Muscle layer of colon (tissue), 2 donors: ENCODE measurements around the gene HAP1.
A peak's percentile ranks its signal among the peaks of the same experiment; 100 is the strongest.
"Not testable (repeated sequence)": the region's sequence is repeated elsewhere in the genome, so short reads cannot be mapped to it uniquely, and the experiment has no call there.

Experiments used
- H3K27ac ChIP-seq: one replicate; pipeline ENCODE4 v1.7.0; 2013; ENCODE audit warnings: low read depth, mild to moderate bottlenecking, low read length, moderate library complexity
- H3K27me3 ChIP-seq, 2 donors: one replicate each; pipeline ENCODE4 v1.7.0; 2013; ENCODE audit warnings: low read length in 2 of 2, mild to moderate bottlenecking in 2 of 2; ENCODE audit not compliant: insufficient read depth in 2 of 2, control insufficient read depth in 1 of 2
- H3K36me3 ChIP-seq: one replicate; pipeline ENCODE4 v1.7.0; 2013; ENCODE audit warnings: mild to moderate bottlenecking, low read length; ENCODE audit not compliant: insufficient read depth
- H3K4me1 ChIP-seq: one replicate; pipeline ENCODE4 v1.7.0; 2013; ENCODE audit warnings: mild to moderate bottlenecking, low read length; ENCODE audit not compliant: insufficient read depth
- H3K4me3 ChIP-seq, 2 donors: one replicate each; pipeline ENCODE4 v1.7.0; 2013; ENCODE audit warnings: low read length in 2 of 2, low read depth in 1 of 2, mild to moderate bottlenecking in 1 of 2, moderate library complexity in 1 of 2
- H3K9ac ChIP-seq: one replicate; pipeline ENCODE4 v1.7.0; 2013; ENCODE audit warnings: low read length
- H3K9me3 ChIP-seq: one replicate; pipeline ENCODE4 v1.7.0; 2013; ENCODE audit warnings: mild to moderate bottlenecking, low read length
- donor health status: abdominal sarcoma.
- donor health status: Adenocarcinoma of cecum.

HAP1 gene, protein sequence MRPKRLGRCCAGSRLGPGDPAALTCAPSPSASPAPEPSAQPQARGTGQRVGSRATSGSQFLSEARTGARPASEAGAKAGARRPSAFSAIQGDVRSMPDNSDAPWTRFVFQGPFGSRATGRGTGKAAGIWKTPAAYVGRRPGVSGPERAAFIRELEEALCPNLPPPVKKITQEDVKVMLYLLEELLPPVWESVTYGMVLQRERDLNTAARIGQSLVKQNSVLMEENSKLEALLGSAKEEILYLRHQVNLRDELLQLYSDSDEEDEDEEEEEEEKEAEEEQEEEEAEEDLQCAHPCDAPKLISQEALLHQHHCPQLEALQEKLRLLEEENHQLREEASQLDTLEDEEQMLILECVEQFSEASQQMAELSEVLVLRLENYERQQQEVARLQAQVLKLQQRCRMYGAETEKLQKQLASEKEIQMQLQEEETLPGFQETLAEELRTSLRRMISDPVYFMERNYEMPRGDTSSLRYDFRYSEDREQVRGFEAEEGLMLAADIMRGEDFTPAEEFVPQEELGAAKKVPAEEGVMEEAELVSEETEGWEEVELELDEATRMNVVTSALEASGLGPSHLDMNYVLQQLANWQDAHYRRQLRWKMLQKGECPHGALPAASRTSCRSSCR

DNA sequence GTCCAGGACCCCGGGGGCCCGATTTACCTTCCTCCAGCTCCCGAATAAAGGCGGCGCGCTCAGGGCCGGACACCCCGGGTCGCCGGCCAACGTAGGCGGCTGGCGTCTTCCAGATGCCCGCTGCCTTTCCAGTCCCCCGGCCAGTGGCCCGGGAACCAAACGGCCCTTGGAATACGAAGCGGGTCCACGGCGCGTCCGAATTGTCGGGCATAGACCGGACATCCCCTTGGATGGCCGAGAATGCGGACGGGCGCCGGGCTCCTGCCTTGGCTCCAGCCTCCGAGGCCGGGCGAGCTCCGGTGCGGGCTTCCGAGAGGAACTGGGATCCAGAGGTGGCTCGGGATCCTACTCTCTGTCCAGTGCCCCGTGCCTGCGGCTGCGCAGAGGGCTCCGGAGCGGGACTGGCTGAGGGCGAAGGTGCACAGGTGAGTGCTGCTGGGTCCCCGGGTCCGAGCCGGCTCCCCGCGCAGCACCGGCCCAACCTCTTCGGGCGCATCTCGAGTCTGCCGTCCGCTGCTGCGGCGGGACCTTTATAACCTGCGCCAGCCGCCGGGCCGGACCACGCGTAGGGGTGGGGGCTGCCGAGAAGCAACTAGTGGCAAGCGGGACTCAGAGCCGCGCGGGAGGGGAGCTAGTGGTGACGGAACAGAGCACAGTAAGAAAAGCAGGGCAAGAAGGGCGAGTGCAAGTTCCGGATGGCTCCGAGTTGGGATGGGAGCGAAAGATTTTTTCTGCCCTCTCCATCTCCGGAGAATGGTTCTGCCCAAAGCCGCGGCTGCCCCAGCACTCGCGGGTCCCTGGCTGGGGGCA, at the start of gene HAP1:
HAP1 (minus strand) TSS at position 505 of the 810 bp plus-strand sequence; CDS start at position 496, 9 bp downstream.
- H3K9ac ChIP-seq = no peak within 1 kb of the TSS
- H3K27ac ChIP-seq = no peak within 1 kb of the TSS
- H3K27me3 ChIP-seq = peaks cover 20 to 57% of the 10 kb centered on the region in 2 donors
- H3K9me3 ChIP-seq = no peaks in the 10 kb centered on the region
- no peaks in the 10 kb centered on the region for H3K4me1 ChIP-seq
- H3K36me3 ChIP-seq = no peaks in the 10 kb centered on the region
- H3K4me3 ChIP-seq = peak within 1 kb of the TSS in 1 of 2 donors; percentile 27

DNA sequence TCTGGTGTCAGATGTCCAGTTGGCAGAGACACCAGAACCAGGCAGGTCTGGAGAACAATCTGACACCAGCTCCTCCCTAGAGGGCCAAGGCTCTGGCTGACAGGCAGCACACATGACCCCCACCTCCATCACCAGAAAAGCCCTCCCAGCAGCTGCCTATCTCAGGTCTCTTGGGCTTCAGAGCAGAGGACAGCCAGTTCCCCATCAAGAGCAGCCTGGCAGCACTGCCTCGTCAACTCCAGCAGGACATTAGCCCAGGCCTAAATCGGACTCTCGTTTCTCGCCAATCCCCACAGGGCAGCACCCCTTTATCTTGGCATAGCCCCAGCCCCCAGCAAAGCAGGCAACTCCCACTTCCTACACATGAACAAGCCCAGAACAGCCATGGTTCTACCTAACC, 47.7 kb upstream of the HAP1 start:
- Histone ChIP-seq H3K9me3 (no peaks in the 10 kb centered on the region), H3K4me3 (no peak overlapping the region), H3K27ac (no peak overlapping the region), H3K4me1 (peaks cover 11% of the 10 kb centered on the region), H3K36me3 (no peaks in the 10 kb centered on the region), H3K9ac (no peak overlapping the region), H3K27me3 (peaks cover 13 to 23% of the 10 kb centered on the region in 2 donors)

DNA sequence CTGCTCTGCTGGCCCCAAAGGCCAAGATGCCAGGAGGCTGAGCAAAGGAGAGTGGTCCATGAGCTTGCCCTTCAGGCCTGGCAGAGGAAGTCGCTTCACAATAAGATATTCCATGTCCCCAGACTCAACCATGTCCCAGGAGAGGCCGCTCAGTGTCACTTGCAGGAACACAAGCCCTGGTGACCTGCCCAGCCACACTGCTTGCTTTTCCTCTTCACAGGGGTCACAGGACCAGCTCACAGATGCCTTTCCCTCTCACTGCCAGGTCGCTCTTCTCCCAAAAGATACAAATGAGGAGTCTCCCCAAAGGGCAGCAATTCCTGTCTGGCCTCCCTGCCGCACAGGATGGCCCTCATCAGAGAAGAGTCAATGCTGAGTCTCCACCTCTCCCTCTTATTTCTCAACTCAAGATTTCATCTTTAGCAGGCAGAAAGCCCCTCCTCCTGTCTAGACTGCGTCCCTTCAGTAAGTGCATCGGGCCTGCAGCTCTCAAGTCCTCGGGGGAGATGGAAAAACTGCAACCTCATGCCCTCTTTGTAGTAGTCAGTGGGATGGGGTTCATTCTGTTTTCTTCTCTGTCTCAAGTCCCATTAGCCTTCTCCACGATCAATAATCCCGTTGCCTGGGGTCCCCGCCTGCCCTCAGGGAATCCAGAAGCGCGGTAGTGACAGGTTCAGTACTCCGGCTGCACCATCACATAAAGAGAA, 47.1 kb upstream of the HAP1 start:
- Histone ChIP-seq H3K4me3 (no peak overlapping the region), H3K27ac (no peak overlapping the region), H3K9me3 (no peaks in the 10 kb centered on the region), H3K9ac (no peak overlapping the region), H3K27me3 (peaks cover 13 to 18% of the 10 kb centered on the region in 2 donors), H3K36me3 (no peaks in the 10 kb centered on the region), H3K4me1 (peaks cover 14% of the 10 kb centered on the region)

DNA sequence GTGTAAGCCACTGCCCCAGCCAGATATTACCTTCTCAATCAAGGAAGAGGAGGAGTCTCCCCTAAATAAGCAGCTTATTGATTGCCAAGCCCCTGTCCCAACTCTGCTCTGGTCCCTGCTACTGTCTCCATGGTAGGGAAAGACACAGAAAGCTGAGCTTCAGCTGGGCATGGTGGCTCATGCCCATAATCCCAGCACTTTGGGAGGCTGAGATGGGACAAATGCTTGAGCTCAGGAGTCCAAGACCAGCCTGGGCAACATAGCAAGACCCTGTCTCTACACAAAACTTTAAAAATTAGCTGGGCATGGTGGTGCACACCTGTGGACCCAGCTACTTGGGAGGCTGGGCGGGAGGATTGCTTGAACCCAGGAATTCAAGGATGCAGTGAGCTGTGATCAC, 45.5 kb upstream of the HAP1 start:
- H3K4me1 ChIP-seq = peaks cover 27% of the 10 kb centered on the region
- no peaks in the 10 kb centered on the region for H3K36me3 ChIP-seq
- no peaks in the 10 kb centered on the region for H3K9me3 ChIP-seq
- H3K4me3 ChIP-seq = no peak overlapping the region
- H3K9ac ChIP-seq = no peak overlapping the region
- no peak overlapping the region for H3K27ac ChIP-seq
- peaks cover 2% of the 10 kb centered on the region in 2 donors for H3K27me3 ChIP-seq

DNA sequence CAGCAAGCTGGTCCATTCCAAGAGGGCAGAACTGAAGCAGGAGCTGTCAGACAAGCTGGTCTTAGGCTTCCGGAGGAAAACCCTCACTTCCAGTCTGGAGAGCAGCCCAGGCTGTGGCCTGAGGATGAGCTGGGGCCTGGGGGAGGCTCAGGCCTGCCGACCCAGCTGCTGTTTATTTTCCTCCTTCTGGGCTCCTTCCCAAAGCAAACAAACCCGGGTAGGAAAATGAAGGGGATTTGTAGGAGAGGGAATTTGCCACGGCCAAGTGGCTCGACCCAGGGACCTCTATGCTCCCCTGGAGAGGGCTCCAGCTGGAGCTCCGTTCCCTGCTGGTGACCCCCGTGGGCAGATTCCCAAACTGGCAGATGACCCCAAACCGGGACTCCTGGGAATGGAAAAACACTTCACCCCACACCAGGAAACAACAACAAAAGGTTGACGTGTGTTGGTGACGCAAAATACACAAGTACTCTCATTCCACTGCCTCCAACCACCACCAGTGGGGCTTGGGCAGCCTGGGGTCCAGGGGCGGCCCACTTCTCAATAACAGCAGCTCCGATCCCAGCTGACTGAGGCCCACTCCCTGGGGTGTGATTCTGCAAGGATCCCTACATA, 43.2 kb upstream of the HAP1 start:
- Histone ChIP-seq H3K9ac (no peak overlapping the region), H3K36me3 (no peaks in the 10 kb centered on the region), H3K27ac (peak overlapping the region; percentile 58), H3K4me3 (no peak overlapping the region), H3K9me3 (no peaks in the 10 kb centered on the region), H3K4me1 (peaks cover 31% of the 10 kb centered on the region), H3K27me3 (no peaks in the 10 kb centered on the region)

DNA sequence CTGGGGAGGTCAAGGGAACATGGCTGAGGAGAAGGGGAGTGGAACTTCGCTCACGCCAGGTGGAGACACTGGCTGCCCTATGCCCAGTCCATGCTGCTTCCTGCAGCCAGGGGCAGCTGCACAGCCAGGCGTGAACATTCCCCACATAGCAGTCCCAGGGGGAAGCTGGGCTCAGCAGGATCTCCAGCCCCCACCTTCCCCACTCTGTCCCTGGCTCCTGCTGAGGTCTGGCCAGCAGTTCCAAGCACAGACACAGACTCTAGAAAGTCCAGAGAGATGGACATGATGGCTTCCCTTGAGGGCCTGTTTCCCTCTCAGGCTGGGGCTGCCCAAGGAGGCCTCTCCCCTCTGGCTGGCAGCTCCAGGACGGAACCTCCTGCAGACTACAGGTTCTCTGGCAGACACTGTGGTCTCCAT, 42.7 kb upstream of the HAP1 start:
- peak overlapping the region; percentile 58 for H3K27ac ChIP-seq
- H3K9ac ChIP-seq = no peak overlapping the region
- H3K36me3 ChIP-seq = no peaks in the 10 kb centered on the region
- H3K27me3 ChIP-seq = no peaks in the 10 kb centered on the region
- no peak overlapping the region for H3K4me3 ChIP-seq
- H3K4me1 ChIP-seq = peaks cover 32% of the 10 kb centered on the region
- no peaks in the 10 kb centered on the region for H3K9me3 ChIP-seq

DNA sequence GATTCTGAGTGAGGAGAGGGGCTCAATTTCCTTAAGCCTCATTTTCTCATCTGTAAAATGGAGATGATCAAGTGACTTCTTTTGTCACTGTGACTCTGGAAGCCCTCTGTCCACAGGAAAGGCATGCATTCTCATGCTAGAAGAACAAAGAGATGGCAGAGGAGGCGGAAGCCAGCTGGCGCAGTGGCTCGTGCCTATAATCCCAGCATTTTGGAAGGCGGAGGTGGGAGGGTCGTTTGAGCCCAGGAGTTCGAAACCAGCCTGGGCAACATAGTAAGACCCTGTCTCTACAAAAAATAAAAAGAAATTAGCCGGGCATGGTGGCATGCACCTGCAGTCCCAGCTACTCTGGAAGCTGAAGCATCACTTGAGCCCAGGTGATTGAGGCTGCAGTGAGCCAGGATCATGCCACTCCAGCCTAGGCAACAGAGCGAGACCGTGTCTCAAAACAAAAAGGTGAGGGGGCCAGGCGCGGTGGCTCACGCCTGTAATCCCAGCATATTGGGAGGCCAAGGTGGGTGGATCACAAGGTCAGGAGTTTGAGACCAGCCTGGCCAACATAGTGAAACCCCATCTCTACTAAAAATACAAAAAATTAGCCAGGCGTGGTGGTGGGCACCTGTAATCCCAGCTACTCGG, 41.9 kb upstream of the HAP1 start:
- H3K27me3 ChIP-seq, H3K4me3 ChIP-seq, H3K9me3 ChIP-seq, H3K27ac ChIP-seq, H3K9ac ChIP-seq, H3K36me3 ChIP-seq: not testable (repeated sequence)
- peaks cover 32% of the 10 kb centered on the region for H3K4me1 ChIP-seq

DNA sequence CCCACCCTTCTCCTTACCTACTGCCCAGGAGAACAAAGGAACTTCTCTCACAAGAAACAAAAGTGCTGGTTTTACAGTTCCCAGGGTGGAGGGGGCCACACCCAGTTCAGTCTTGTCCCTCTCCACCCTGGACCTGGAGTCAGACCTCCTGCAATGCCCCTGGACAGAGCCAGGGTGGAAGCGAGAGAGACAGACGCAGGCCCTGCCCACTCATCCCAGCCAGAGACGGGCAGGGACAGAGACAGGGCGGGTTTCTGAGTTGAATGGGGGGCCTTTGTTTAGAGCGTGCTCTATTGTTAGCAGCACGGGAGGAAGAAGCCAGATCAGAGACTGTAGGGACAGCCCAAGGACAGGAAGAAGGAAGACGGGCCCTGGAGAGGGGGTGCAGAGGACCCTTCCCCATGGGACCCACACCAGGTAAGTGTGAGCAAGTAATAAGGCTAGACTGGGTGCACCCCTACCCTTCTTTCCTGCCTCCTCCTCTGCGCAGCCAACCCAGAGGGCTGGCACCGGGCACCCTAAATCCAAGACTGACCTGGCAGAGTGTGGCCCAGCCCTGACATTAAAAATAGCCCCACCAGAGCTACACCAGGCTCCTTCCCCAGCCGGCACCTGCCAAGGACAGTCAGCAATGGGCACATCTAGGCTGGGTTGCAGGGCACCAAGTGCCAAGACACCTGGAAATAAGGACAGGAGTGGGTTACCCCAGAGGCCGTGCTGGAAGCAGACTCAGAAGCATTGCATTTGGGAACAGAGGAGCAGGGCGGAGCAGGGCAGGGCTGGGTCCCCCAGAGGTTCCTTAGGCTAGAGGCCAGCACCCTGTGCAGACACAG, 41.2 kb upstream of the HAP1 start:
- no peak overlapping the region for H3K9ac ChIP-seq
- H3K27me3 ChIP-seq = no peaks in the 10 kb centered on the region
- no peak overlapping the region for H3K27ac ChIP-seq
- H3K4me1 ChIP-seq = peaks cover 32% of the 10 kb centered on the region
- H3K36me3 ChIP-seq = peaks cover 9% of the 10 kb centered on the region
- no peaks in the 10 kb centered on the region for H3K9me3 ChIP-seq
- H3K4me3 ChIP-seq = no peak overlapping the region

DNA sequence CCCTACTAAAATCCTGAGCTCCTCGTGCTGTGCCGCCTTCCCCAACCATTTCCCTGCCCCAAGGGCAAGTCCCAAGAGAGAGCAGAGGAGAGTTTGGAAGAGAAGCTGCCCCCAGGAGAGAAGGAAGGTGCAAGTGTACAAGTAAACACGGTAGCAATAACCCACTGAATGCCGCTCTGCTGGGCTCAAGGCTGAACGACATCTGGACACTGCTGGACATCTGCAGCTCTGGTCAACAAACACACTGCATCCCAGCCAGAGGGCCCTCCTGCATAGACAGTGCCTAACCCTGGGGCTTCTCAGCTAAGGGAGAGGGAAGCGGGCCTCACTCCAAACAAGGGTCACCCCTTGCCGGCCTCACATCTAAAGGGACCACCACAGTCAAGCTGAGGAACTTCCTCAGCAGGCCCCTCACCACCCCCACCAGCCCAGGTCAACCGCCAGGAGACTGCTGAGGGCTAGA, 39.3 kb upstream of the HAP1 start:
- H3K27me3 ChIP-seq = no peaks in the 10 kb centered on the region
- no peak overlapping the region for H3K9ac ChIP-seq
- H3K4me1 ChIP-seq = peaks cover 32% of the 10 kb centered on the region
- no peak overlapping the region for H3K4me3 ChIP-seq
- H3K36me3 ChIP-seq = peaks cover 17% of the 10 kb centered on the region
- H3K27ac ChIP-seq = no peak overlapping the region
- H3K9me3 ChIP-seq = no peaks in the 10 kb centered on the region

DNA sequence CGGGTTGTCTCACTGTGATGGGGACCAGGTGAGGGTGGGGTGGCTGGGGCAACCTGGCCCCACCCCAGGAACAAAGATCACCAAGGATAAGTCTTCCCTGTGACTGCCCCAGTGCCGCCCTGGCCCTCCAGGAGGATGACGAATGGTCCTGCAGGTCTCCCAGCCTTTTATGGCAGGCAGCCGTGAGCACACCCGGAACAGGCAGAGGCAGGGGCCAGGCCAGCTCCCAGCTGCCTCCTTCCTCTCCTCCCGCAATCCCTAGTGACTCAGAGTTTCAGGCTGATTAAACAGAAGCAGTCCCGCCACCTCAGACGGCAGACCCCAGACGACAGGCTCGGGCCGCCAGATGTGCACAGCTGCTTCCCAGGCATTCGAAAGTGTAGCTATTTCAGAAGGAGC, 38.7 kb upstream of the HAP1 start:
- Histone ChIP-seq H3K27me3 (no peaks in the 10 kb centered on the region), H3K4me3 (no peak overlapping the region), H3K9ac (no peak overlapping the region), H3K4me1 (peaks cover 31% of the 10 kb centered on the region), H3K9me3 (no peaks in the 10 kb centered on the region), H3K27ac (no peak overlapping the region), H3K36me3 (peaks cover 22% of the 10 kb centered on the region)
